GM06990 (cell line): ENCODE results near the gene KIF6.

ENCODE experiments used
- DNase-seq: peaks from one replicate; pipeline ENCODE4 v3.0.0-alpha.2; 2011; ENCODE audit not compliant: insufficient read length; ENCODE audit errors: extremely low read depth
- H3K27me3 ChIP-seq: replicated peaks from 2 replicates; pipeline ENCODE4 v1.6.0; 2011; ENCODE audit warnings: low read length; ENCODE audit not compliant: control insufficient read depth, insufficient read depth
- H3K36me3 ChIP-seq: 2 replicates; pipeline ENCODE4 v1.5.1; 2011; ENCODE audit warnings: low read length; ENCODE audit not compliant: control insufficient read depth, insufficient read depth
- H3K4me3 ChIP-seq: replicated peaks from 2 replicates; pipeline ENCODE4 v1.5.1; 2011; ENCODE audit warnings: low read depth, mild to moderate bottlenecking, control low read depth, low read length
- TF ChIP-seq, protein P1 (sequence below): IDR thresholded peaks from 2 replicates; pipeline ENCODE4 v1.5.1; 2011; ENCODE audit warnings: low read length, control low read depth, mild to moderate bottlenecking, inconsistent platforms; ENCODE audit not compliant: insufficient read depth, poor library complexity, severe bottlenecking

The KIF6 gene

DNA sequence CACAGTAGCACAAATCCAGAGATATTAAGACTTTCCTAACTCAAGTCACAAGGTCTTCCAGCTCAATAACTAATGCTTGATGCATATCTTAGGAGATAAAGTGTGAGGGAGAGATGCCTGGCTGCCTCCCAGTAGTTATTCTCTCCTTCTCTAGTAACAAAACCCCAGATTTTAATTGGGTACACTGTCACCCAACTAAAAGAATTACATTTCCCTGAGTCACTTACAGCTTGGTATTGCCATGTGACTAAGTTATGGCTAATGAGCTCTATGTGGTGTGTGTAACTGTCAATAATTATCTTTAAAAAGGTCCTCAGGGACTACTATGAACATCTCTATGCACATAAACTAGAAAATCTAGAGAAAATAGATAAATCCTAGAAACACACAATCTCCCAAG is 32.0 kb downstream of the KIF6 start:
- TF ChIP-seq, protein P1, sequence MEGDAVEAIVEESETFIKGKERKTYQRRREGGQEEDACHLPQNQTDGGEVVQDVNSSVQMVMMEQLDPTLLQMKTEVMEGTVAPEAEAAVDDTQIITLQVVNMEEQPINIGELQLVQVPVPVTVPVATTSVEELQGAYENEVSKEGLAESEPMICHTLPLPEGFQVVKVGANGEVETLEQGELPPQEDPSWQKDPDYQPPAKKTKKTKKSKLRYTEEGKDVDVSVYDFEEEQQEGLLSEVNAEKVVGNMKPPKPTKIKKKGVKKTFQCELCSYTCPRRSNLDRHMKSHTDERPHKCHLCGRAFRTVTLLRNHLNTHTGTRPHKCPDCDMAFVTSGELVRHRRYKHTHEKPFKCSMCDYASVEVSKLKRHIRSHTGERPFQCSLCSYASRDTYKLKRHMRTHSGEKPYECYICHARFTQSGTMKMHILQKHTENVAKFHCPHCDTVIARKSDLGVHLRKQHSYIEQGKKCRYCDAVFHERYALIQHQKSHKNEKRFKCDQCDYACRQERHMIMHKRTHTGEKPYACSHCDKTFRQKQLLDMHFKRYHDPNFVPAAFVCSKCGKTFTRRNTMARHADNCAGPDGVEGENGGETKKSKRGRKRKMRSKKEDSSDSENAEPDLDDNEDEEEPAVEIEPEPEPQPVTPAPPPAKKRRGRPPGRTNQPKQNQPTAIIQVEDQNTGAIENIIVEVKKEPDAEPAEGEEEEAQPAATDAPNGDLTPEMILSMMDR, result no peak

DNA sequence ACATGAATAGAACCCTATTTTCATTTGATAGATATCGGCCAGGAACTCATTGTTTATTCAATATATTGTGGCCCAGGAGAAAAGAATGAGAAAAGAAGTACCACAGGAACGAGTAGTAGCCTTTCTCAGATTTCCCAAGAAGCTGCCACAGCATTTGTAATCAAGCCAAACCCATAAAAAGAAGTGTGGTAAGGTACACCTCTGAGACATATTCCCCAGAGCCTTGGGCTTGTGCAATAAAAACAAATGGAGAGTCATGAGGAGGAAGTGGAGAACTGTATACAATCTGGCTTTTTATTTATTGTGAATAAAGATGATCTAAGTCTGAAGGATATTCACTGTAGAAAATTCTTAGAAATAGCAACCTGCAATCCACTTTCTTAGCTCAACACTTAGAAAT is 36.7 kb downstream of the KIF6 start:
- DNase-seq, result no peak

More for the DNA sequence above, 32.0 kb downstream of the KIF6 start:
- no peaks in the 10 kb centered on the region for H3K27me3 ChIP-seq
- no peak for DNase-seq
- H3K4me3 ChIP-seq, result no peak overlapping the region
- no peaks in the 10 kb centered on the region for H3K36me3 ChIP-seq

DNA sequence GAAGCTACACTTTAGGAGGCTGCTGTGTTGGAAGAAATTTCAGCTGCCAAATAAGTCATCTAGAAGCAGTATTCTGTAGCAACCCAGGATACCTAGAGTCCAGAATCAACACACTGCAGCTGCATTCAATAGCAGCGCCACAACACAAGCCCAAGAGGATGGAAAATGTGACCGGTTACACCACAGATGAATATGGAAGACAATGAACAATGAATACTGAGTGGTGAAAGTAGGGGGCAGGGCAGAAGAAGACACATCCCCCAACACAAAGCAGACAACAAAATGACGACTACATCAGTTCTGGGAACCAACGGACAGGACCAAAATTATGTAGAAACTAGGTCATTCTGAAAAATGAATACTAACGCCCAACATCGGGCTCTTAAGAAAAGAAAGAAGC is 38.2 kb downstream of the KIF6 start:
- TF ChIP-seq, protein P1, result no peak
- H3K27me3 ChIP-seq, result no peaks in the 10 kb centered on the region
- H3K36me3 ChIP-seq, result no peaks in the 10 kb centered on the region
- no peak overlapping the region for H3K4me3 ChIP-seq
- no peak for DNase-seq

More for the DNA sequence above, 36.7 kb downstream of the KIF6 start:
- no peaks in the 10 kb centered on the region for H3K36me3 ChIP-seq
- no peaks in the 10 kb centered on the region for H3K27me3 ChIP-seq
- no peak overlapping the region for H3K4me3 ChIP-seq
- TF ChIP-seq, protein P1, result no peak

DNA sequence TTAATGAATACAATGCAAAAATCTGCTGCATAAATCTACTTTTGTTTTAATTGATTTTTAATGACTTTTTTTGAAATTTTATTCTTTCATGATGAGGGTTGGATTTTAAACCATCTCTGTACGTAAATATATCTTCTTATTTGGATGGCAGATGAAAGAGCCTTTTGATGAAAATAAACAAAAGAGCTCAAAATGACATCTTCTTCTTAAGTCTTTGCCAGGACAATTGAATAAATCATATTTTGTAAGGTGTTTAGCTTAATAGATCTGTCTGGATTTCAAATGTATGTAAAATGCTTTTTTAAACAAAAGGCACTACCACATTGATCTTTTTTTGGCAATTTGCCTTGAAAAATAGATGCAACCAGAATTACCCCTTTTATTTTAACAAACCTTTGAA is 39.3 kb downstream of the KIF6 start:
- DNase-seq, result no peak
- Histone ChIP-seq H3K27me3 (no peaks in the 10 kb centered on the region), H3K4me3 (no peak overlapping the region), H3K36me3 (no peaks in the 10 kb centered on the region)
- TF ChIP-seq, protein P1, result no peak

DNA sequence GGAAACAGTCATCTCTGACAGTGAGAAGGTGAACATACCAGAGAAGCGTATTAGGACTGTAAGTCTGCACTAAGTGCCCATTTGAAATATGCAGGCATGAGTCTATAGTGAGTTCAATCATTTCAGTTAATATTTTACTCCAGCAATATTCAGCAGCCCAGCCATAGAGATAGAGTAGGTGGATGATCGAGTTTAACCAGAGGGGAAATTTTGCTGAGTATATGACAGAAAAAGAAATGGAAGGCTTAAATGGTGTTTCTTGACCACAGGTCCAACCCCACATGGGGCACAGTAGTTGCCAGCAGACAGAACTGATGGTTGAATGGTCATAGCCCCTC is 39.8 kb downstream of the KIF6 start:
- DNase-seq, result no peak

More for the DNA sequence above, 39.8 kb downstream of the KIF6 start:
- TF ChIP-seq, protein P1, result no peak
- no peaks in the 10 kb centered on the region for H3K27me3 ChIP-seq
- no peak overlapping the region for H3K4me3 ChIP-seq
- H3K36me3 ChIP-seq, result no peaks in the 10 kb centered on the region
